MM.1S (cell line): ENCODE measurements around the gene ZMPSTE24.

Experiments
- DNase-seq: peaks from one replicate; pipeline ENCODE4 v3.0.0-alpha.2; 2015
- H2AFZ ChIP-seq: fragments of 300-600 bp; sonication (generic); 2 replicates; pipeline ENCODE4 v1.6.0; 2016; ENCODE audit warnings: antibody characterized with exemption, low read length
- H3F3A ChIP-seq: fragments of 300-600 bp; sonication (generic); 2 replicates; pipeline ENCODE4 v1.6.1; 2016; ENCODE audit warnings: mild to moderate bottlenecking, antibody characterized with exemption, low read length, moderate library complexity, mixed read lengths; ENCODE audit not compliant: insufficient read depth
- H3K27ac ChIP-seq: fragments of 300-600 bp; sonication (generic); 2 replicates; pipeline ENCODE4 v1.5.1; 2016; ENCODE audit warnings: mild to moderate bottlenecking, low read length
- H3K27me3 ChIP-seq: fragments of 300-600 bp; sonication (generic); replicated peaks from 2 replicates; pipeline ENCODE4 v1.6.0; 2016; ENCODE audit warnings: low read length; ENCODE audit not compliant: insufficient read depth
- H3K36me3 ChIP-seq: fragments of 300-600 bp; sonication (generic); replicated peaks from 2 replicates; pipeline ENCODE4 v1.6.1; 2016; ENCODE audit warnings: mild to moderate bottlenecking, low read length, mixed read lengths; ENCODE audit not compliant: insufficient read depth
- H3K4me1 ChIP-seq: fragments of 300-600 bp; sonication (generic); 2 replicates; pipeline ENCODE4 v1.6.1; 2016; ENCODE audit warnings: low read length, mixed read lengths
- H3K4me2 ChIP-seq: fragments of 300-600 bp; sonication (generic); 2 replicates; pipeline ENCODE4 v1.6.0; 2016; ENCODE audit warnings: low read depth, low read length
- H3K4me3 ChIP-seq: fragments of 300-600 bp; sonication (generic); 2 replicates; pipeline ENCODE4 v1.5.1; 2016; ENCODE audit warnings: low read length, mixed read lengths
- H3K79me2 ChIP-seq: fragments of 300-600 bp; sonication (generic); 2 replicates; pipeline ENCODE4 v1.6.1; 2016; ENCODE audit warnings: mixed run types, low read length, mixed read lengths
- H3K9ac ChIP-seq: fragments of 300-600 bp; sonication (generic); 2 replicates; pipeline ENCODE4 v1.6.1; 2016; ENCODE audit warnings: low read length, mixed read lengths
- H3K9me2 ChIP-seq: fragments of 300-600 bp; sonication (generic); replicated peaks from 2 replicates; pipeline ENCODE4 v1.6.1; 2016; ENCODE audit warnings: mild to moderate bottlenecking, low read length, mixed read lengths; ENCODE audit not compliant: insufficient read depth
- H3K9me3 ChIP-seq: fragments of 300-600 bp; sonication (generic); replicated peaks from 2 replicates; pipeline ENCODE4 v1.6.1; 2016; ENCODE audit warnings: mild to moderate bottlenecking, low read length, mixed read lengths; ENCODE audit not compliant: insufficient read depth
- H4K20me1 ChIP-seq: fragments of 300-600 bp; sonication (generic); 2 replicates; pipeline ENCODE4 v1.6.1; 2016; ENCODE audit warnings: mild to moderate bottlenecking, low read length, moderate library complexity, mixed read lengths; ENCODE audit not compliant: insufficient read depth
- CTCF ChIP-seq: fragments of 300-600 bp; sonication (generic); IDR thresholded peaks from 2 replicates; pipeline ENCODE4 v1.5.1; 2016; ENCODE audit warnings: antibody characterized with exemption, low read length, mixed read lengths
- EZH2 ChIP-seq: fragments of 300-600 bp; sonication (generic); optimal IDR thresholded peaks from 2 replicates; pipeline ENCODE3; 2017; ENCODE audit warnings: low read depth, mild to moderate bottlenecking, antibody characterized with exemption, low read length, mixed read lengths
- EZH2phosphoT487 ChIP-seq: fragments of 300-600 bp; sonication (generic); IDR thresholded peaks from 2 replicates; pipeline ENCODE4 v1.6.1; 2018; ENCODE audit warnings: antibody characterized with exemption, low read length

ZMPSTE24 gene

DNA sequence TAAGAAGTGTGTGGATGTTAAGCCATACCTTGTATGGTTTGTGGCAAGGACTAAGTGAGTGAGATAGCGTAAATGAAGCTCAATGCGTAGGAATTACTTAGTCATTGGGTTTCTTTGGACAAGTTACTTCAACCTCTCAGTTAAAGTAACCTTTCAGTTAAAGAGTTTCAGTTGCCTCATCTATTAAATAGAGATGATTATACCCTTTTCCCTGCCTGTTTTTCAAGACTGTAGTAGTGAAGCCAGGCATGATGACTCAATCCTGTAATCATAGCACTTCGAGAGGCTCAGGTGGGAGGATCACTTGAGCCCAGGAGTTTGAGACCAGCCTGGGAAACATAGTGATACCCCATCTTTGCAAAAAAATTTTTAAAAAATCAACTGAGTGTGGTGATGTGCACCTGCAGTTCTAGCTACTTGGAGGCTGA, 6.3 kb downstream of the ZMPSTE24 start:
- Histone ChIP-seq H3K4me1 (peaks cover 14% of the 10 kb centered on the region), H3K27ac (no peak overlapping the region), H3K9ac (no peak overlapping the region), H4K20me1 (no peaks in the 10 kb centered on the region), H3K36me3 (no peaks in the 10 kb centered on the region; the same call in none of the 2 replicates), H3K4me3 (no peak overlapping the region), H2AFZ (no peak overlapping the region), H3K27me3 (no peaks in the 10 kb centered on the region), H3F3A (no peaks in the 10 kb centered on the region), H3K9me3 (no peaks in the 10 kb centered on the region), H3K4me2 (no peak overlapping the region), H3K9me2 (no peaks in the 10 kb centered on the region), H3K79me2 (peaks cover 59% of the 10 kb centered on the region)
- no peak for DNase-seq
- TF ChIP-seq EZH2 (no peak), EZH2phosphoT487 (no peak), CTCF (no peak)

GRCh38 chr1:40265298-40265697, 7.3 kb downstream of the ZMPSTE24 start:
- no peak for TF ChIP-seq EZH2
- TF ChIP-seq EZH2phosphoT487, result no peak
- no peak for TF ChIP-seq CTCF
- H3K9me2 ChIP-seq, result no peaks in the 10 kb centered on the region
- no peaks in the 10 kb centered on the region for H3K27me3 ChIP-seq
- DNase-seq, result no peak
- peaks cover 14% of the 10 kb centered on the region for H3K4me1 ChIP-seq
- no peaks in the 10 kb centered on the region for H3K9me3 ChIP-seq
- no peaks in the 10 kb centered on the region for H4K20me1 ChIP-seq
- peaks cover 50% of the 10 kb centered on the region for H3K79me2 ChIP-seq
- no peak overlapping the region for H3K9ac ChIP-seq
- H3K4me2 ChIP-seq, result no peak overlapping the region
- no peaks in the 10 kb centered on the region for H3F3A ChIP-seq
- H2AFZ ChIP-seq, result no peak overlapping the region
- H3K27ac ChIP-seq, result no peak overlapping the region
- H3K36me3 ChIP-seq, result no peaks in the 10 kb centered on the region; the same call in none of the 2 replicates
- H3K4me3 ChIP-seq, result no peak overlapping the region

- H2AFZ ChIP-seq, result no peak overlapping the region
- H3K36me3 ChIP-seq, result no peaks in the 10 kb centered on the region; the same call in none of the 2 replicates
- no peak overlapping the region for H3K4me3 ChIP-seq
- no peaks in the 10 kb centered on the region for H3K27me3 ChIP-seq
- H3K79me2 ChIP-seq, result peaks cover 44% of the 10 kb centered on the region
- H3K9me3 ChIP-seq, result no peaks in the 10 kb centered on the region
- no peak for TF ChIP-seq EZH2phosphoT487
- TF ChIP-seq EZH2, result no peak
- no peak for TF ChIP-seq CTCF
- no peaks in the 10 kb centered on the region for H4K20me1 ChIP-seq
- H3K27ac ChIP-seq, result no peak overlapping the region
- H3K9me2 ChIP-seq, result no peaks in the 10 kb centered on the region
- H3K9ac ChIP-seq, result no peak overlapping the region
- H3K4me1 ChIP-seq, result peaks cover 14% of the 10 kb centered on the region
- H3K4me2 ChIP-seq, result no peak overlapping the region
- no peak for DNase-seq
- no peaks in the 10 kb centered on the region for H3F3A ChIP-seq
Observed at GRCh38 chr1:40265919-40266318, 7.9 kb downstream of the ZMPSTE24 start.
